Upper lobe of left lung (tissue), 6 donors: Measurements from ENCODE around the gene SPOP. TPM values are rescaled to one million over a fixed set of nuclear protein-coding genes. Genes with fewer than 3 reads are reported as not detected.

Source experiments
- ATAC-seq, 2 donors: fragments of 200-7000 bp; cut with Tn5 transposase; one replicate each; pipeline ENCODE4 v1.9.1; 2022; ENCODE audit warnings: mild to moderate bottlenecking in 2 of 2, moderate library complexity in 2 of 2; ENCODE audit not compliant: low FRiP score in 2 of 2
- DNase-seq, 2 donors: peaks; one replicate each; pipeline ENCODE4 v3.0.0-alpha.2; 2019 to 2020
- H3K27ac ChIP-seq, 4 donors: fragments of 200-600 bp; sonication (generic); one replicate each; pipeline ENCODE4 v1.5.1; 2016 to 2019
- H3K27me3 ChIP-seq, 4 donors: fragments of 200-600 bp; sonication (generic); one replicate each; pipeline ENCODE4 v1.5.1; 2017 to 2019
- H3K36me3 ChIP-seq, 4 donors: fragments of 200-600 bp; sonication (generic); one replicate each; pipeline ENCODE4 v1.5.1; 2016 to 2019
- H3K4me1 ChIP-seq, 4 donors: fragments of 200-600 bp; sonication (generic); one replicate each; pipeline ENCODE4 v1.5.1; 2018 to 2019
- H3K4me3 ChIP-seq, 4 donors: fragments of 200-600 bp; sonication (generic); one replicate each; pipeline ENCODE4 v1.5.1; 2017 to 2019; ENCODE audit warnings: mild to moderate bottlenecking in 2 of 4, moderate library complexity in 1 of 4
- H3K9me3 ChIP-seq, 4 donors: fragments of 200-600 bp; sonication (generic); one replicate each; pipeline ENCODE4 v1.5.1; 2018 to 2019
- CTCF ChIP-seq, 6 experiments: fragments of 450-650 bp in 4 of 6; fragments of 200-600 bp in 2 of 6; sonication (generic) in 2 of 6; IDR thresholded peaks; one replicate each; pipeline ENCODE4 v1.5.1; 2016 to 2019; ENCODE audit warnings: antibody characterized with exemption in 6 of 6
- EP300 ChIP-seq, 4 donors: sonication (generic); formaldehyde crosslinking; IDR thresholded peaks; one replicate each; pipeline ENCODE4 v1.5.1; 2017; ENCODE audit warnings: antibody characterized with exemption in 4 of 4, control low read depth in 2 of 4
- POLR2A ChIP-seq, 4 donors: fragments of 450-650 bp; IDR thresholded peaks; one replicate each; pipeline ENCODE4 v1.5.1; 2016 to 2017; ENCODE audit warnings: antibody characterized with exemption in 4 of 4, mild to moderate bottlenecking in 2 of 4
- POLR2AphosphoS5 ChIP-seq, 2 donors: sonication (generic); formaldehyde crosslinking; IDR thresholded peaks; one replicate each; pipeline ENCODE4 v1.5.1; 2017; ENCODE audit warnings: antibody characterized with exemption in 2 of 2
- WGBS, 2 donors: methylation state at CpG; one replicate each; pipeline ENCODE4 v1.1.5; 2017 to 2018; 5-methylcytosine and 5-hydroxymethylcytosine counted together
- total RNA-seq, 6 donors: library from RNA; depleted of rRNA in 4 of 6; stranded (reverse); fragments of >200 nt in 4 of 6; gene quantifications; one replicate each; pipeline versions ENCODE4 v1.1.0 to v1.2.1, GENCODE V29; 2016 to 2021
- donor health status: DM: no; HTN: no; CAD: no; lungs with moderate emphysema.
- donor health status: DM: no; HTN: yes; CAD: no; lungs with severe emphysema.

SPOP gene
- total RNA-seq, 6 donors from 2014 or later: 56.6 to 99.2 (median 80.4) TPM

GRCh38 chr17:49576088-49576916 is 101.6 kb downstream of the SPOP start:
- H3K4me1 ChIP-seq: peaks cover 25 to 46% (median 30%) of the 10 kb centered on the region in 4 donors
- peak in 1 of 2 donors; percentile 53 for ATAC-seq

GRCh38 chr17:49575679-49576087 is 102.2 kb downstream of the SPOP start, which contains the start of gene NXPH3:
Gene NXPH3 (plus strand): TSS chr17:49575871. CDS start chr17:49576220, 349 bp downstream.
- 0 to 2% methylated on average over 3 to 8 of the region's 55 CpGs for WGBS, 2 donors
- peaks cover 0 to 13% (median 0%) of the 10 kb centered on the region in 4 donors for H3K27me3 ChIP-seq
- H3K9me3 ChIP-seq: no peaks in the 10 kb centered on the region
- no peaks in the 10 kb centered on the region for H3K36me3 ChIP-seq
- peak in 1 of 2 donors; percentile 80 for ATAC-seq
- H3K4me1 ChIP-seq: peaks cover 25 to 46% (median 30%) of the 10 kb centered on the region in 4 donors
- TF ChIP-seq POLR2AphosphoS5 (IDR thresholded peaks at IDR 0.05) (no peak), CTCF (IDR thresholded peaks at IDR 0.05) (peak; percentile 80 to 97 (median 94)), POLR2A (IDR thresholded peaks at IDR 0.05) (no peak), EP300 (IDR thresholded peaks at IDR 0.05) (no peak)
- H3K4me3 ChIP-seq: peak within 1 kb of the TSS; percentile 54 to 67 (median 65)
- H3K27ac ChIP-seq: peak within 1 kb of the TSS in 3 of 4 donors; percentile 77 to 84 (median 80)
- DNase-seq: peak; percentile 67 to 96

More at GRCh38 chr17:49576088-49576916, 101.6 kb downstream of the SPOP start:
- Histone ChIP-seq H3K4me3 (peak overlapping the region; percentile 54 to 67 (median 65)), H3K27ac (peak overlapping the region in 3 of 4 donors; percentile 77 to 84 (median 80)), H3K9me3 (no peaks in the 10 kb centered on the region), H3K36me3 (no peaks in the 10 kb centered on the region), H3K27me3 (peaks cover 0 to 13% (median 0%) of the 10 kb centered on the region in 4 donors)
- TF ChIP-seq CTCF (IDR thresholded peaks at IDR 0.05): no peak
- peak in 1 of 2 donors; percentile 39 for TF ChIP-seq POLR2AphosphoS5 (IDR thresholded peaks at IDR 0.05)
- peak in 1 of 4 donors; percentile 27 for TF ChIP-seq POLR2A (IDR thresholded peaks at IDR 0.05)
- TF ChIP-seq EP300 (IDR thresholded peaks at IDR 0.05): no peak
- WGBS, 2 donors: 1 to 3% methylated on average over 26 to 36 of the region's 68 CpGs
- DNase-seq: peak in 1 of 2 donors; percentile 88

- Histone ChIP-seq H3K4me3 (peak overlapping the region in 3 of 4 donors; percentile 54 to 67 (median 63)), H3K9me3 (no peaks in the 10 kb centered on the region), H3K36me3 (no peaks in the 10 kb centered on the region), H3K27ac (peak overlapping the region in 2 of 4 donors; percentile 72 to 84), H3K4me1 (peaks cover 27 to 49% (median 33%) of the 10 kb centered on the region in 4 donors), H3K27me3 (peaks cover 0 to 13% (median 0%) of the 10 kb centered on the region in 4 donors)
- ATAC-seq (peak in 1 of 2 donors; percentile 1), DNase-seq (no peak)
- WGBS, 2 donors: 13 to 14% methylated on average over 22 of the region's 29 CpGs
- TF ChIP-seq EP300 (IDR thresholded peaks at IDR 0.05) (no peak), POLR2AphosphoS5 (IDR thresholded peaks at IDR 0.05) (no peak), POLR2A (IDR thresholded peaks at IDR 0.05) (no peak)
These were observed 102.8 kb downstream of the SPOP start for GRCh38 chr17:49574945-49575678.

GRCh38 chr17:49574323-49574781 is 103.5 kb downstream of the SPOP start:
- TF ChIP-seq POLR2AphosphoS5 (IDR thresholded peaks at IDR 0.05) (no peak), EP300 (IDR thresholded peaks at IDR 0.05) (no peak), CTCF (IDR thresholded peaks at IDR 0.05) (no peak), POLR2A (IDR thresholded peaks at IDR 0.05) (no peak)
- no peaks in the 10 kb centered on the region for H3K9me3 ChIP-seq
- no peak overlapping the region for H3K4me3 ChIP-seq
- peaks cover 0 to 13% (median 0%) of the 10 kb centered on the region in 4 donors for H3K27me3 ChIP-seq
- peaks cover 33 to 56% (median 39%) of the 10 kb centered on the region in 4 donors for H3K4me1 ChIP-seq
- H3K27ac ChIP-seq: peak overlapping the region in 2 of 4 donors; percentile 72 to 84
- DNase-seq (peak in 1 of 2 donors; percentile 67), ATAC-seq (no peak)
- no peaks in the 10 kb centered on the region for H3K36me3 ChIP-seq
- 55 to 56% methylated on average over 10 to 12 of the region's 13 CpGs for WGBS, 2 donors
